ENCODE data around the gene NDFIP2. TPM values are rescaled to one million over a fixed set of nuclear protein-coding genes. Genes with fewer than 3 reads are reported as not detected.
A peak's percentile ranks its signal among the peaks of the same experiment; 100 is the strongest.

The NDFIP2 gene
- polyA plus RNA-seq, 12 donors = 27.5 to 51.6 (median 32.2) TPM; not detected in 1

DNA sequence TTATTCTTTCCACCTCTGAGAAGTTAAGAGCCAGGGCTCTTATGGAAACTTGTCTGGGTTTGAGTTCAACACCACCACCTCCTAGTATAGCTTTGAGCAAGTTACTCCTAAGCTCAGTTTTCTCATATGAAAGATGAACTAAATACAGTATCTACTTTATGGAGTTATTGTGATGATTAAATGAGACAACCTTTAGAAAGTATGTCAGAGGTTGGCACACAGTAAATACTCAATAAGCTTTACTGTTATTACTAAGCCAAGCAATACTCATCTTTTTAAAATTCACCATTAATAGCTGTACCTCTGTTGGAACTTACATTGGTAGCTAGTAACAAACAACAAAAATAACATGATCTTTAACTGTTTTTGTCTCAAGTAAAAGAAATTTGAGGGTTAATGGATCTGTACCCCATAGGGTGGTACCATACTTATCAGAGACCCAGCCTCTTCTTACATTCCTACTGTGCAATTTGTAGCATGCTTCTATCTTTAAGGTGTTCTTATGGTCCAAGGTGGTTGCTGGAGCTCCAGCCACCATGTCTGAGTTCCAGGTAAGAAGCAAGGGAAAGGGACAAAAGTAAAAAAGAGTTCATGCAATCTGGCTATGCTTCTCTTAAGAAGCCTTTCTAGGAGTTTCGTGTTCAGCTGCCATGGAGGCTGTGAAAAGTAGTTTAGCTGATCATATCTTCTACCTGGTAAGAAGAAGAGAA, 24.1 kb upstream of the NDFIP2 start:
- no peak for DNase-seq

DNA sequence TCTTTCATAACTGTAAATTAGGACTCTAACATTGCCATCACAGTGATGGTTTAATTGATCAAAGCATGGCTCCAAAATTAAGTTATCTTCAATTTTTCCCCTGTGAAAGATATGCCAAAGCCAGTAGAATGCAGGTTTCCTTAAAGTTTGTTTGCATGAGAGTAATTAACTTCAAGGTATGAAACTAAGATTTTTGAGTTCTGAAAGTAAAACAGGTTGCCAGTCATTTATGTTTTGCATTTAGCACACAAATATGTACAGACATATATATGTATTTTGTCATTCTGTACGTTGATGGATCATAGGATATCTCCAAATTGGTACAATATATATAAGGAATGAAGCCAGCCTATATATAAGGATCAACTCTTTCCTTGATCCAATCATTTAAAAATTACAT, 23.6 kb upstream of the NDFIP2 start:
- no peak for DNase-seq

DNA sequence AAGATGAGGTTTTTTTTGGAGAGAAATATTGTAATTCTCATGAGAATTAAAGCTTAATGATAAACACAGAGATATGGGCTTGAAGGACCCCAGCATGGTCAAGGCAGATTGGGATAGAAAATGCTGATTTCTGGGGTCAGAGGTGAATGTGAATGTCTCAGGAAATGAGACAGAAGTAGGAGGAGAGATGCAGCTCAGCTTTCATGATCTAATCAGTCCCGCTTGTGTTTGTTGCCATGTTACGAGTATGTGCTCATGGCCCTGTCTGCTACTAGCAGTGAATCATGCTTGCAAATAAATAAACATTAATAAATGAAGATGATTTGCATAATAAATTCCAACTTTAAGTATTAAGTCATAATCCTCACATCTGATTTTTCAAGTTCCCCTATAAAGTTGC, 23.0 kb upstream of the NDFIP2 start:
- DNase-seq = no peak

DNA sequence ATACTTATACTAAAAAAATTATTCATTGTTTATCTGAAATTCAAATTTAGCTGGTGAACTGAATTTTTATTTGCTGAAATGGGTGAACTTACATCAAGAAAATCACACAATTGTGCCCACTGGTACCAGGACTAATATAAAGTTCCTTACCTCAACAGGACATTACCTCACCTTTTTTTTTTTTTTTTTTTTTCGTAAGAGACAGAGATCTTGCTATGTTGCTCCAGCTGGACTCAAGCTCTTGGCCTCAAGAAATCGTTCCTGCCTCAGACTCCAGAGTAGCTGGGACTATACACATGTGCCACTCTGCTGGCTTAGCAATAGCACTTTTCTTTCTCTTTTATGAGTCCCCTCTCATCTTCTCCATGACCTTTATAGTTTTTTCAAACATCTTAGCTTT, 22.5 kb upstream of the NDFIP2 start:
- DNase-seq = no peak

DNA sequence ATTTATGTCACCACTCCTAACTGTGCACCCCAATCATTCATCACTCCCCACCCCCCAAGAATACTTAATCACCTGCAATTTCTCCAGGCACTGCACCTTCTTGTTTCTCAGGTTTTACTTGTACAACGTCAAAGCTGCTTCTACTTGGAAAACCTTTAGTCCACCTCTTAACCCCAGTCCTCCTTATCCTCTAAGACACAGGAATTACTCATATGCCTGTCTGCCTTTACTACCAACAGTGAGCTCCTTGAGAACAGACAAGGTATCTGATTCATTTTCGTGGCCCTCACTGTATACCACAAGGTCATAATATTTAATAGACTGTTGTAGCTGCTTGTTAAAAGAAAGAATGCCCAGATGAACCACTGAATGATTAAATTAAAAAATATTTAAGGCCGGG, 21.0 kb upstream of the NDFIP2 start:
- DNase-seq = no peak

GRCh38 chr13:79462895-79463294, 18.1 kb upstream of the NDFIP2 start:
- no peak for DNase-seq

DNA sequence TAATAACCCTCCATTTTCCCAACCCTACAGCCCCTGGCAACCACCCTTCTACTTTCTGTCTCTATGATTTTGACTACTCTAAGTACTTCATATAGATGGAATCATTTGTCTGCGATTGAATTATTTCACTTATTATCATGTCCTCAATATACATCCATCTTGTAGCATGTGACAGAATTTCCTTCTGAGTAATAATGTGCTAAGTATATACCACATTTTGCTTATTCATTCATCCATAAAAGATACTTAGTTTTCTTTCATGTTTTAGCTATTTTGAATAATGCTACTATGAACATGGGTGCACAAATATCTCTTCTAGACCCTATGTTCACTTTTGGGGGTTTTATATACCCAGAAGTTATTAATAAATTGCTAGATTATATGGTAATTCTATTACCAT, 17.4 kb upstream of the NDFIP2 start:
- no peak for DNase-seq

- no peak for DNase-seq
These were observed 14.1 kb upstream of the NDFIP2 start for GRCh38 chr13:79466872-79467271.

DNA sequence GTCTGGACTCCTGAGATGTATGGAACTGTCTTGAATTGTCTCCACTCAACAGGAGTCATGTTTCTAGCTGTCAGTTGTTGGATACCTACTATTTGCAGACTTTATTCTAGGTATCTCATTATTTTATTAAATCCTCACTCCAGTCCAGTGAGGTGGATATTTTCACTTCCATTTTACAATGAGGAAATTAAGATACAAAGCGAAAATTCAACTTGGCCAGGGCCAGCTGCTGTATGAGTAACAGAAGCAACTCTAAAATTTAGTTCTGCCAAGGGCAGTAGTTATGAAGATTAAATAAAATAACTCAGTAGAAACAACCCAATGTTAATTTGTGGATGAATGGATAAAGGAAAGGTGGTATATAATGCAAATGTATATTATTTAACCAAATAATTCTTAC, 12.6 kb upstream of the NDFIP2 start:
- no peak for DNase-seq

GRCh38 chr13:79468819-79469218, 12.1 kb upstream of the NDFIP2 start:
- DNase-seq = no peak

DNA sequence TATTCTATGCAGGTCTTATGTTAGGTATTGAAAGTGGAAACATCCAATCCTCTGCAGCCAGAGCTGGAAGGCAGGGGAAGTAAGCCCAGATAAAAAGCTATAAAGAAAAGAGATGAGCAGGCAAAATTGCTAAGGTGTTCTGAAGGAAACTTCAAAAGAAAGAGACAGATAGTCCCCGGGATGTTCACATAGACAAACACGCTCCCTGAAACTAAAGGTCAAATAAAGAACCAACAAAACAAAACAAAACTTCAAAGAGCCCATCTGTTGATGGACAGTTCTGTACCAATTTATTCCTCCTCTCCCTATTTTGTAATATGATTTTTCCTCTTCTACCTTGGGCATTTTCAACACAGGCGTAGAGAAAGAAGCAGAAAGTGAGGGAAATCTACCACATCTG, 11.3 kb upstream of the NDFIP2 start:
- no peak for DNase-seq

DNA sequence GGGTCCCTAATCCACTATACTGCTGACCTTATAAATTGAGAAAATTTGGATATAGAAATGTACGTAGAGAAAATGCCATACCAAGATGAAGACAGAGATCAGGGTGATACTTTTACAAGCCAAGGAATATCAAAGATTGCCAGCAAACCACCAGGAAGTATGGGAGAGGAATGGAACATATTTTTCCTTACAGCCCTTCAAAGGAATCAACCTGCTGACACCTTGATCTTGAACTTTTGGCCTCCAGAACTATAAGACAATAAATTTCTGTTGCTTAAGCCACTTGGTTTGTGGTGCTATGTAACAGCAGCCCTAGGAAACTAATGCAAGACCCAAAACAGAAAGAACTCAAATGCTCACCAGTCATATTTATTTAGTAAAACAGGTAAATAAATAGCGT, 10.3 kb upstream of the NDFIP2 start:
- DNase-seq = no peak

DNA sequence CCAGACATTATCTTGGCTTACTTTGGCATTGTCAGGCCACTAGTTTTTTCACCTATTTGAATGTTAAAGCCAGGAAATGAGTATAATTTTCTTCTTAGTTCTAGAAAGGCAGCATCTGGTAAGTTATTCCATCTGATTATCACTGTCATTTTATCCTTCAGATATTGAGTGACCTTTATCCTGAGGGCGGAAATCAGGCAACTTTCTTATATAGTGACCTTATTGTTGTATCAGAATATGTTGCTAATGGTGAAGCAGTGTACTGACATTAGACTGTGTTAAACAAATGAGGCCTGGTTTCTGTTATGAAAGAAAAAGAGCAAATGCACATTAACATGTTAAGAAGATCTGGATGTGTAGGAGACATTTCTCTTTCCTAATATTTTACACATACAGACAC, 5.4 kb upstream of the NDFIP2 start:
- DNase-seq = no peak

DNA sequence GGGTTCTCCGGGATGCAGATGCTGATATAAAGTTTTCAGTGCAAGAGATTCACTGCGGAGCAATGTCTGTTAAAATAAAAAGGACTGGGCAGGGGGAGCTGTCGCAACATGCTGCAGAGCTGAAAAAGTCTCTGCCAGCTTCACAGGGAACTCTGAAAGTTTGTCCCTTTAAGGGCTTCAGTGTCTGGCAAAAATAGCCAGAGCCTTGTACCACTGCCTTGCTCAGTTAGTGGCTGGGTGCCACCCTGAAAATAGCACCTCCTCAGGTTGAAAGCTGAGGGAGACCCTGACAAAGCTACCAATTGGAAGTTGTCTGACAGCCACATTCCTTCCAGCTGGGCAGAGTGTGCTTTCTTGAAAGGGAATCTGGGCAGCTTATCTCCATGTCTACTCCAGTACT, 3.0 kb upstream of the NDFIP2 start:
- DNase-seq = no peak

DNA sequence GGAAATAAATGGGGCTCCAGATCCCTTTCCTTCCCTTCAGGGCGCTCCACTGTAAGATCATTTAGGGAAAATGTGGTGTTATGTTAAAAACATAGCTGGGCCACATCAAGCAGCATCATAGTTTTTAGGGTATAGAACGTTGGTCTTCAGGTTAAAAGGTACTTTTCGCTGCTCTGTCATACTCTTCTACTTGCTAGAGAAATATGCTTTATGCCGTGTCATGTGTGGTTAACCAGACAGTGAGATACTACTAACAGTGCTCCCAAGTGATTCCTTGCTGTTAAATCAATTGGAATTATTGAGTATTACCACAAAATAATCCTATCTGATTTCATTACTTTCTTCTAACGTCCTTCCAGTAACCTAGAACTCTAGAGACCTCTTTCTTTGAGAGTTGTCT, 1.1 kb upstream of the NDFIP2 start:
- DNase-seq = no peak

GRCh38 chr13:79481685-79482052, 714 bp downstream of the NDFIP2 start:
- DNase-seq = no peak

DNA sequence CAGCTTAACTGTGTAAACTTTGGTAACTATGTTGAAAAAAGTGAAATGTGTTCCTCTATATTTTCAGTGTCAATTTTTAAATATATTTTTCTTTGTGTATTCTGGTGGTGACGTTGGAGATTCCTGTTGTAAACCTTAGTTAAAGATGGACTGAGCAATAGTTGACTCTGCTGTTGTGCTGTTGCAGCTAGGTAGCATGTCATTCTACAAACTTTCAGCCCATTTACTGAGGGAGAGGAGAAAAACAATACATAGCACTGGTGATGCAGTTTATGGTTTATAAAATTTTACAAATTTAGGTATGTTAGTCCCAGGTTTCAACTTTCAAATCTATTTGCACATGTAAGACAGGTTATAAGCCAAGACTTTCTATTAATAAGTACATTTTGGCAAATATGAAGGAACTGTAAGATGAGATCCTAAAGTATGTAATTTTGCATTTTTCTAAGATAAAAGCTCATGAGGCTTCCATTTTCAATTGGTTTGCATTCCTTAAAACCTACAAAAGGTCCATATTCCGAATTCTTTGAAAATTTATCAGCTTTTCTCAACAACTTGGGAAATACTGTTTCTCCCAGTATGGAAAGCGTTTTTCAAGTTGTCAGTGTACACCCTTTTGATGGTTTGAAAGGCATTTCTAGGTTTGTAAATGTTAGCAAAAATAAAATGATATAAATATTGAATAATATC, 1.5 kb downstream of the NDFIP2 start:
- DNase-seq = no peak

GRCh38 chr13:79483086-79483706, 2.2 kb downstream of the NDFIP2 start:
- DNase-seq = no peak

GRCh38 chr13:79485014-79485811, 4.3 kb downstream of the NDFIP2 start:
- peak; percentile 78 for DNase-seq

DNA sequence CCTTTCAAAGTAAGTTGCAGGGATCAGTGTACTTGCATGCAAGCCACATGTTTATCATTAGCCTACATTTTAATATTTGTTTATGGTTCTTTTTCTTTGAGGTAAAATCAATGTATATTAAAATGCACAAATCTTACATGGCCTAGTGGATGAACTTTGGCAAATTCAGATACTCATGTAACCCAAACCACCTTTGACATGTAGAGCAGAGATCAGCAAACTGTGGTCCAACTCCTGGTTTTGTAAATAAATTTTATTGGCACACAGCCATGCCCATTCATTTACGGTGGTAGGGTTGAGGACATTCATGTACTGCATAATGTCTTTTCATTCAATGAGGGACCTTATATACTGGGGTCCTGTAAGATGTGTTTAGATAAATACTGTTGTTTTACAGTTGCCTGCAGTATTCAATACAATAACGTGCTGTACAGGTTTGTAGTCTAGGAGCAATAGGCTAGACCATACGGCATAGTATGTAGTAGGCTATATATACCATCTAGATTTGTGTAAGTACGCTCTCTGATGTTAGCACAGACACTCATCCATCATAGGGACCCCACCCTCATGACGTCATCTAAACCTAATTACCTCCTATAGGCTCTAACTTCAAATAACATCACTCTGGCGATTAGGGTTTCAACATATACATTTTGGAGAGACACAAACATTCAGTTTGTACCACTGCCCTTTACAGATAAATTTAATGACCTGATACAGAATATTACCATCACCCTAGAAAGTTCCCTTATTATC, 5.7 kb downstream of the NDFIP2 start:
- no peak for DNase-seq

- no peak for DNase-seq
These were observed 9.4 kb downstream of the NDFIP2 start for GRCh38 chr13:79490326-79490725.

DNA sequence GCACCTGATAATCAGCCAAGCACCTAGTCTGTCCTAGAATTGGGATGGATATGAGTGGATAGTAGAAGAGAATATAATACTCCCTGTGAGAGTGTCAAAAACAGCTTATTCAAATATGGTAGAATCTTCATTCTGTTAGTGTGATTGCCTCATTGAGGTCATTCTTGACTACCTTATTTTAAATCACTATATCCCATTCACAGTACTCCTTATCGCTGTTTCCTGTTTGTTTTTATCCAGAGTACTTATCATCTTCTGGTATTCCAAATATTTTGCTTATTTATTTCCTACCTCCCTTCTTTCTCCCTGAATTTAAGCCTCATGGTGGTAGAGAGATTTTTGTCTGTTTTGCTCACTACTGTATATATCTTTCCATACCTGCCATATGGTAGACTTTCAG, 9.9 kb downstream of the NDFIP2 start:
- no peak for DNase-seq
